ENCODE data around the gene CDH18. TPM values are rescaled to one million over a fixed set of nuclear protein-coding genes. Genes with fewer than 3 reads are reported as not detected.

Gene CDH18
- total RNA-seq, 1 donor from 2014 or later: 10.0 TPM

DNA sequence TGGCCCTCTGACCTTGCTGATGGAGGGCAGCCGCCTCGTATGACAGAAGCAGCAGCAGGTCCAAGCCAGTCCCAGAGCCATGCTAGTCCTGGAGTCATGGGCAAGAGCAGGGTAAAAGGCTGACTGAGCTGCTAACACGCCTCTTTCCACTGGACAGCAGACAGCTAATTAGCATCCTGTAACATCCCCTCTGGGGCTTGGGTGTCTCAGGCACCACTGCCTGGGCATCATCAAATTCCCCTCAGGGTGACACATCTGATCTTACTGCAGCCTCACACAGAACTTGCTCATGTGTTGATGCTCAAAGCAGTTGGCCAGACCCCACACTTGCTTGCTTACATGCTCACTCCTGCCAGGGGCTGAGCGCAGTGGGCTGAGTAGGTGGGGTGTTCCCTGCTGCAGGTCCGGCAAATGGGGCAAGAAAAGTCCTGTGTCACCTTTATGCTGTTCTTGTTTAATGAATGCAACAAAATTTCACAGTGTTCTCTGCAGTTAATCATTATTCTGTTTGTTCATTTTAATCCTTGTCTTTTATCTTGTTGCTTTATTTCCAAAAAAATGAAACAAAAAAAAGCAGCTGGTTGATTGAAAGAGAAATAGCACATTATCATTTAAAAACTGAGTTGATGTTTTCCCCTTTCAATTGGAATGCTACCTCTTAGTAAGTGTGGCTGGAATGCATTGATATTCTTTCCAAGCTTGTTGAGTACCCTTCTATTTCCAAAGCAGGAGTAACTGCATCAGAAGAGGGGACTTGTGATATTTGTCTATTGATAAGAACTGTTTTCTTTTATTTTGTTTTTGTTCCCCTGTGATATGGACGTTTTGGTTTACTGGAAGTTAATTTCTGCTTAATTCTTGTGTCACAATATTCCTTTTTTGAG, 254.1 kb downstream of the CDH18 start:
- DNase-seq: no peak

DNA sequence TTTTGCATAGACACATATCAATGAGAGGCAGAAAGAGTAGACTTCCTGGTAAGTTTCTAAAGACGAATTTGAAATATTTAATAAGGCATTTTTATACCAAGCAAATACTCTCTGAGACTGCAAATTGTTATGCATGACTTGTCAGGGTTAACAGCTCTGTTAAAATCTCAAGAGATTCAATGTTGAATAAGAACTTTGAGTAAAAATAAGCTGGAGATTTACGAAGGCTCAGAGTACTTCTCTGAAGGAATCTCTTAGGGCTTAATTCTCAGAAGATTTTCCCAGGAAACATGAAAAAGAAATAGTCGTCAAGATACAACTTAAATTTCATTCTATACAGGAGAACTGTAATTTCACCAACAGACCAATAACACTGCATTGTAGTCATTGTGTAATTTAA, 259.4 kb downstream of the CDH18 start:
- no peak for DNase-seq

DNA sequence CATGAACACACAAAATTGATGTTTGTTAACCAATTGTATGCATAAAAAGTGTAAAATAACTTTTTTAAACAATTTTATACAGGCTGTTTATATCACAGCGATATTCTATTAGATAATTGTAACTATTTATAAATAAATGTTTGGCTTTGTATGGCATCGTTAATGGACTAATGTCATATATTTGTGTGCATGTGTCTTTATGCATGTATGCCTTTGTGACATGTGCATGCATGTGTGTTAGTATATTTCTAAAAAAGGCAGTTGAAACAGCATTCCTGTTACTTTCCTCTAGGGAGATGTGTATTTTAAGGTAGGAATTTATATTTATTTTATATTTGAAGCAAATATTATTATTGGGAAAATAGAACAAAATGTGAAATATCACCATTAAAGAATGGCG, 268.9 kb downstream of the CDH18 start:
- DNase-seq: no peak

DNA sequence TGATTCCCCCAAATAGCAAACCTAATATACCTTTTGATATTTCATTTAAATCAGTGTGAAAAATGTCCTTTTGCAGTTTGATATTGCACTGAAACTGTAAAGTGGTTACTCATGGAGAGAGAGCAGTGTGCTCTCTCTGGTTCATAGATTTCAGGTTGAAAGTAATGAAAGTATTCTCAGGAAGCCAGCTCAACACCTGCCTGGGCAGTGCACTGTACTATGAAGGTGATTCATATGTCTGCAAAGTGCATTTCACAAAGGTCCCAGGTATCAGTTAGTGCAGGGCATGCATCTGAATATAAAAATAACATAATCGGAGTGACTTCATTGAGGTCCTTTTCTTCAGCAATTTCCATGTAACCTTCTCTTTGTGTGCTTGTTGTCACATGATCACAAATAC, 274.3 kb downstream of the CDH18 start:
- DNase-seq: no peak

DNA sequence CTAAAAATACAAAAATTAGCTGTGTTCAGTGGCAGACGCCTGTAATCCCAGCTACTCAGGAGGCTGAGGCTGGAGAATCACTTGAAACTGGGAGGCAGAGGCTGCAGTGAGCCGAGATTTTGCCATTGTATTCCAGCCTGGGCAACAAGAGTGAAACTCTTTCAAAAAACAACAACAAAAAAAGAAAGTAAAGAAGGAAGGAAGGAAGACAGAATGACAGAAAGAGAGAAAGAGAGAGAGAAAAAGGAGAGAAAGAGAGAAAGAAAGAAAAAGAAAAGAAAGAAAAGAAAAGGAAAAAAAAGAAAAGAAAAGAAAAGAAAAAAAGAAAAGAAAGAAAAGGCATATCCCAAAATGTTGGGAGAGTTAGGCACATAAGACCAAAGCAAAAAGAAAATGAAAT, 278.6 kb downstream of the CDH18 start:
- no peak for DNase-seq

DNA sequence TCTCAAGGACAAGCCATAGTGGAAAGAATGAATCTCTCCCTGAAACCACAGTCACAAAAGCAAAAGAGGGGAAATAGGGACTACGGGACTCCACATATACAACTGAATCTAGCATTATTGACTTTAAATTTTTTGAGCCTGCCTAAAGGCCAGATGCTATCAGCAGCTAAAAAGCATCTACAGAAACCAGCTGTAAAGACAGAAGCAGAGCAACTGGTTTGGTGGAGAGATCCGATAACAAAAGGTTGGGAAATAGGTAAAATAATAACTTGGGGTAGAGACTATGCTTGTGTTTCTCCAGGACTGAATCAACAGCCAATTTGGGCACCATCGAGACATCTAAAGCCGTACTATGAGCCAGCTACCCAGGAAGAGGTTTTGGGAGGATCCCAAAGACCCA, 281.2 kb downstream of the CDH18 start:
- DNase-seq: no peak

DNA sequence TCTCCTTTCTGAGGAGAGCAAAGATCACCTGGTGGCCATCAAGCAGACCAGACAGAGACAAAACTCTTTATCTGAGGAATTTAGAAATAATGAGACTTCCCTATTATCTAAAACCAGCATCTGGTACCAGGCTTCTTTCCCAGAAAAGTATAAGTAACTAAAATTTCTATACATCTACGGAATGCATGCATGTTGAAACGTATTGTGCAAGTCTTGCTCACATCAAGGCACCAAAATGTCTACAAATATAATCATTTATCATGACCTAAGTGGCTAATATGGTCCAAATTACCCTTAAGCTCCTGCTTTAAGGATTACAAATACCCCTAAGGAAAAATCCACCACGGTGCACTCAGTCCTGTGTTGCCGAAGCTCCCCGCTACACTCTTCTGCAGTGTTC, 286.3 kb downstream of the CDH18 start:
- DNase-seq: no peak

DNA sequence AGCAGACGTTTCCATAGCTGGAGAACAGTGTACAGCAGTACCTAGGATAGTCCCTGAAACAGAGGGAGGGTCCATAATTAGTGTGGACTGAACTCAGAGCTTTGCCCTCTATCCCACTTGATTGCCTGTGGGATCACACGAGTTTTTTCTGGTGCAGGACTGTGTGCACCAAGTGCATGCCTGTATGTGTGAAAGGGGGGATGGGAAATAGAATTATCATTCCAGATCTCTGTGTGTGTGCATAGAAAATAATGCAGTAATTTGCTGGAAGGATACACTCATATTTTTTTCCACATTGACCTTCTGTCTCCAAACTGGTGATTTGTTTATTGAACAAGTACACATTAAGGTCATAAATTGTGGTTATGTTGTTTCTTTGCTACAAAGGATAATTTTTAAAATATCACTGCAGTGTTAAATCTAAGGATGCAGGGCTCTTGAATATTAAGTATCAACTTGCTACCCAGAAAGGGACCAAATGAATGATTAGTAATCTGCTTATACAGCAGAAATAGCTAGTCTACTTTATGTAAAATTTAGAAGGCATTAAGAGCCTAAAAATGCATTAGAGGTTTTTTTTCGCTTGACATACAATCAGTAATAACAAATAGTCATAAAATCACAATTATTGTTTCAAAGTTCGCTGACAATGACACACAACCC, 292.9 kb downstream of the CDH18 start:
- DNase-seq: no peak

DNA sequence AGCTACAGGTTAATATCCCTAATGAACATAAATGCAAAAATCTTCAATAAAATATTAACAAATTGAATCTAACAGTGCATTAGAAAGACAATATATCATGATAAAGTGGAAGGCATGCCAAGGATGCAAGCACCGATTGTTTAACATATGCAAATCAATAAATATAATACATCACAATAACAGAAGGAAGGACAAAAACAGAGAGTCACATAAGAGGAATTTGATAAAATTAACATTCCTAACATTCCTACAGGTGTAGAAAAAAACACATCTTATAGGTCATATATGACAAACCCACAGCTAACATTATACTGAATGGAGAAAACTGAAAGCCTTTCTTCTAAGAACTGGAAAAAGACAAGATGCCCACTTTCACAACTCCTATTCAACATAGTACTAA, 297.0 kb downstream of the CDH18 start:
- no peak for DNase-seq

DNA sequence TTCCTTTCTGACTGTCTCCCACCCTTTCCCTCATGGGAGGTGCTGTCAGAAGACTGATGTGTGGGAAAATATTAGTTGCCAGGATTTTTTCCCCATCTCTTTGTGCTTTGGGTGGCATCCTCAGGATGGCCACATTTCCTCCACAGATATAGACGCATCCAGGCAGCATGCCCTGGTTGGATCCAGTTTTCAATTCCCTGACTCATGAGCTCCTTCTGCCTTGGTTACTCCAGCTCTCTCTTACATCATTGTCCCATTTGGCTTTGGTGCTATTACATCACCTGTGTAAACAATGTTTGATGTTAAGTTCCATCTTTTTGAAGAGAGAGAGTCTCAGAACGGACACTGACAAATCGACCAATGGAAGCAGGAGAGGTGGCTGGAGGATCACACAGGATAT, 302.5 kb downstream of the CDH18 start:
- no peak for DNase-seq

DNA sequence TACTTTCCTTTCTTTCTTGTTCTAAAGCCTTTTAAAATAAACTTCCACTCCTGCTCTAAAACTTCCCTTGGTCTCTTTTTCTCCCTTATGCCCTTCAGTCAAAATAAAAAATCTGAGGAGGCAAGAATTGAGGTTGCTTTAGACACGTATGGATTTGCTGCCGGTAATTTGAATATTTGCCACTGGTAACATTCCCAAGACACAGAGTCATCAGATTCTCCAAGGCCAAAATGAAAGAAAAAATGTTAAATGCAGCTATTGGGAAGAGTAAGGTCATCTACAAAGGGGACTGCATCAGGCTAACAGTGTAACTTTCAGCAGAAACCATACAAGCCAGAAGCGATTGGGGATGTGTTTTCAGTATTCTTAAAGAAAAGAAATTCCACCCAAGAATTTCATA, 311.1 kb downstream of the CDH18 start:
- DNase-seq: no peak

DNA sequence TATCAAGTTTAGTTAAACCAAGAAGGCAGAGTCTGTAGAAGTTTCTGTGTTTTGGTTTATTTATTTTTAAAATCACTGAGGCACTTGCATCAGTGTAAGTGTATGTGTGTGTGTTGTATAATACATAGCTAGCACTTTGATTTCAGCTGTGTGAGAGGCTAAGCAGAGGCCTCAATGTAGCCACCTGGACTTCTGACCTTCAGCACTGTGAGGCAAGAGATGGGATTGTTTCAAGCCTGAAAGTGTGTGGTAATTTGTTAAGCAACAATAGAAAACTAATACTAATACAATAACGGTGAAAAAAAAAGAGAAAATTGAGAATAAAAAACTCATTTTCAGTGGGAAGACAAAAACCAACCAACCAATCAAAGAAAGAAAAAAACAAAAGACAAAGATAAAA, 327.3 kb downstream of the CDH18 start:
- no peak for DNase-seq

DNA sequence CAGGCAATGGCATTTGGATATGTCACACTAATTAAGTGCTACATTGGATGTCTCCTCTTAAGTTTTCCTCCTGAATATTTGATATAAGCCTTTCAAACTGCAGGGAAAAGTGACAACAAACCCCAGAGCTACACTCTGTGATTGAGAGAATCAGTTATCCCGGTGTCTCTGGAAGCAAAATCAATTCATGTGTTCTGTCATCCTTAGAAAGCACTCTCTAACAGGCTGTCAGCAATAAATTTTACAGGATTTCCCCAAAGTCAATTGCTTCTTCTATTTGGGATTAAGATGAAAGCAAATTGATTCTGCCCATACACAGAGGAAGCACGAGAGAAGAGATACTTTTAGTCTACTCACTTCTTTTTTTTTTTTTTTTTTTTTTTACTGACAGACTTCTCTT, 332.4 kb downstream of the CDH18 start:
- no peak for DNase-seq

DNA sequence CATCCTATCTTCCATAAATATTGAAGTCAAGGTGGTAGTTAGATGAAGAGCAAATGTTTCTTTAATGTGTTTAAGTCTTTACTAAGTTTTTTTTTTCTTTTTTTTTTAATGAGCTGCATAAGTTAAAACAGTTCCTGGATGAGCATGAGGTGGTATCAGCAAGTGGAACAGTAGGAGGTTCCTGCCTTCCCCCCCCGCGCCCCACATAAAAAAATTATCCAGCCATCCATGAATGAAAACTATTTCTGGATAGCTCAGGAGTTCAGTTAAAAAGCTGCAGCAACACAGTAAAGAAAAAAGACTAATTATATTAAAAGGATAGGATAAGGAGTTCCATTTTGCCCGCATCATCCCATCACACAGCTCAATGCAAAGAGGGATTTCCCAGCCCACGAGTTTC, 349.5 kb downstream of the CDH18 start:
- no peak for DNase-seq

DNA sequence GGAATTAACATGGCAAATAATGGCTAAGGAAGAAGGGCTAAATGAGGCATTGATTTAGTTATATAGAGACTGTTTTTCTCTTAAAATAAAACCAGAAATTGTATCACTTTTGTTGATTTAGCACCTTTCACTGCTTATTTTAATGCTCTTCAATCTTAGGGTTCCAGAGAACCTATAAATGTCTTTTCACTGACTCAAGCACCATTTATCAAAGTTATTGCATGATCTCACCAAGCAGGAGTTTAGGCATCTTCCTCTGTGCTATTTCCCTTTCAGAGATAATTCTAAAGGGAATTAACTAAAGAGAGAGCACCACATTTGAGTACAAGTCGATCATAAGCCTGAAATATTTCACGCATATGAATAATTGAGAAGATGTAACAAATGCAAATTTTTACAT, 357.1 kb downstream of the CDH18 start:
- DNase-seq: no peak

DNA sequence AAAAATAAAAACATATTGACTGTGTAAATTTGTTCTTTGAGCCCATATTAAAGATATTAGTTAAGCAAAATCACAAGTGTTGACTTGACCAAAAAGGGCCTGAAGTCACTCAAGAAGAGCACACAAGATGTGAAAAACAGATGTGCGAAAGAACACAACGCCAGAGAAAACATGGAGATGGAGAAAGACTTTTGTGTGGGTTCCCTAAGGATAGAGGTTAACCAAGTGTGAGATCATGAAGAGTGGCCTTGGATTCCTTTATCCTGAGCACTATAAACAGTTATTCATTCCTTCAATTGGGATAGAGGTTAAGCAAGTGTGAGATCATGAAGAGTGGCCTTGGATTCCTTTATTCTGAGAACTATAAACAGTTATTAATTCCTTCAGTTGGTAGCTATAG, 361.8 kb downstream of the CDH18 start:
- no peak for DNase-seq

DNA sequence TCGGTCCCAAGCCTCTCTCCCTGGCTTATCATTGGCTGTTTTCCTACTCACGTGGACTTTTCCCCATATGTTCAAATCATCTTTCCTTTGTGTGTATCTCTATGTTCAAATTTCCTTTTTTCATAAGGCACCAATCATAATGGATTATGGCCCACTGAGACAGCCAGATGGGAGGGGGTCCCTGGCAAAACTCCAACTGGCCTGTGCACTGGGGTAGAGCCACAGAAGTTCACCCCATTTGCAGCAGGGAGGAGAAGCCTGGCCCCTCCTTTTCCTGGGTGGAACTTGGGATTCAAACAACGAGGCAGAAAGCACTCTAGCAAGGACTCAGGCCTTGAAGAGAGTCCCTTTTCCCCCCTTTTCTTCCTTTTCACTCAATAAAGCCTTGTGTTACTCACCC, 362.4 kb downstream of the CDH18 start:
- no peak for DNase-seq

DNA sequence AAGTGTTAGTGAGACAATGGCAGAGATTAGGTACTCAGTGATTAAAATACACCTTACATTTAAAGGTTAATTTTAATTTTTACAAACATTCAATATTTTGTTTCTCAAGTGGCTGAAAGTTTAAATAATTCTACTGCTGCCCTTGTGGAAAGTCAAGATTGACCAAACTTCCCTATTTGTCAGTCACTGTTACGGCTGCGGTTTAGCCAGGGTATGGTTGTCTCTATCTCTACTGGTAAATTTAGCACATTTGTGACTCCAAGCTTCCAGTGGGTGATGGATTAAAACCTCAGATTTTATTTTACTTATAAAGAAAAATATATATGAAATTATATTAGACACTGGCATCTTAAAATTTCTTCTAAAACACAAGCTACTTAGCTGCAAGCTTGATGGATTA, 368.4 kb downstream of the CDH18 start:
- DNase-seq: no peak

DNA sequence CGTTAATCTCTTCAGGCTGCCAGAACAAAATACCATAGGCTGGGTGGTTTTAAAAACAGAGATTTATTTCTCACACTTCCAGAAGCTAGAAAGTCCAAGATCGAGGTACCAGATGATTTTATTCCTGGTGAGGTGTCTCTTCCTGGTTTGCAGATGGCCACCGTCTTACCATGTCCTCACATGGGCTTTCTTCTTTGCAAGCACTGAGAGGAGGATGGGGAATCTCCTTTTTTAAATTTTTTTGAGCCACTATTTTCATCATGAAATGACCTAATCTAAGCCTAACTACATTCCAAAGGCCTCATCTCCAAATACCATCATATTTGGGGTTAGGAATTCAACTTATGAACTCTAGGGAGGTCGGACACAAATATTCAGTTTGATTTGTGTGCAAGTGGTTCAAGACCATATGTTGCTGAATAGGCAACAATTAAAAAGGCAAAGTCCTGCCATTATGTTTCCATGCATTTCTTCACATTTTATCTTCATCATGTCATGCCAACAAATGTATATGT, 371.2 kb downstream of the CDH18 start:
- no peak for DNase-seq

DNA sequence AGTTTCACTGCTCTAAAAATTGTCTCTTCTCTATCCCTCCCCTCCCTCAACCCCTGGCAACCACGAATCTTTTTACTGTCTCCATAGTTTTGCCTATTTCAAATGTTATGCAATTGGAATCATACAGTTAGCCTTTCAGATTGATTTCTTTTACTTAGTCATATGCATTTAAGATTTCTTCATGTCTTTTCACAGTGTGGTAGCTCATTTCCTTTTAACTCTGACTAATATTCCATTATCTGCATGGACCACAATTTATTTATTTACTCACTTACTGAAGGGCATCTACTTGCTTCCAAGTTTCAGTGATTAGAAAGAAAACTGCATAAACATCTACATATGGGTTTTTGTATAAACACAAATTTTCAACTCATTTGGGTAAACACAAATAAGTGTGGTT, 372.3 kb downstream of the CDH18 start:
- DNase-seq: no peak

DNA sequence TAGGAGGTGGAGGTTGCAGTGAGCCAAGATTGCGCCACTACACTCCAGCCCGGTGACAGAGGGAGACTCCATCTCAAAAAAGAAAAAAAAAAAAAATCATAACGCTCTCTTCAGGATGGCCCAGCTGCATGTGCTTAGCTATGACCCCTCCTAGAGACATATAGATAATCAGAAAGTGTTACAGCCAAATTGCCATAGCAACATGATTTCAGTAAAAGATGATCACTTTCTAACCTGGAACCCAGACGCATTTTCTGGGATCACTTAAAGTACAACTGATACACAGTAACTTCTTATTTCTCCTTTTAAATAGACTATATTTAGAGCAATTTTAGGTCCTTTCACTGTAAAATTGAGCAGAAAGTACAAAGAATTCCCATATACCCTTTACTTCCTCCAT, 372.9 kb downstream of the CDH18 start:
- DNase-seq: no peak

DNA sequence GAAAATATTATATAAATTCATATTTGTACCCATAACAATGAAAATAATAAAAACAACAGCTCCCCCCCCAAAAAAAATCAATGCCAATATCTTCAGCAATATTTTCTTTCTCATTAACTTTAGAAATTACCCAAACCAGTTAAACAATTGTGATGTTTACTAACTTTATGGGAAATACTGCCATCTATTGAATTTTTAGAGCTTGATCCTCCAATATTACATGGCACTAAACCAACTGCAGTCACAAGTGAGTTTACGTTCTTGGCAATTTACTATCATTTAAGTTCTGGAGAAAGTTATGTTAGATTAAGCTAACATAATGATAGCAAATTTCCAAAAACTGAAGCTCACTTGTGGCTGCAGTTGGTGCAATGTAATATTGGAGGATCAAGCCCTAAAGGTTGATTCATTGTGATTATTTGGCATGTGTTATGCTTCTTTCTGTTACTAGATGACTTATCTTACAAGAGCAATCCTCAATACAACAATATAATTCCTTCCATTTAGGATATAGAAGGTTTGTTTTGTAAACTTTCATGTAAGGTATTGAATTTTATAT, 379.5 kb downstream of the CDH18 start:
- no peak for DNase-seq

DNA sequence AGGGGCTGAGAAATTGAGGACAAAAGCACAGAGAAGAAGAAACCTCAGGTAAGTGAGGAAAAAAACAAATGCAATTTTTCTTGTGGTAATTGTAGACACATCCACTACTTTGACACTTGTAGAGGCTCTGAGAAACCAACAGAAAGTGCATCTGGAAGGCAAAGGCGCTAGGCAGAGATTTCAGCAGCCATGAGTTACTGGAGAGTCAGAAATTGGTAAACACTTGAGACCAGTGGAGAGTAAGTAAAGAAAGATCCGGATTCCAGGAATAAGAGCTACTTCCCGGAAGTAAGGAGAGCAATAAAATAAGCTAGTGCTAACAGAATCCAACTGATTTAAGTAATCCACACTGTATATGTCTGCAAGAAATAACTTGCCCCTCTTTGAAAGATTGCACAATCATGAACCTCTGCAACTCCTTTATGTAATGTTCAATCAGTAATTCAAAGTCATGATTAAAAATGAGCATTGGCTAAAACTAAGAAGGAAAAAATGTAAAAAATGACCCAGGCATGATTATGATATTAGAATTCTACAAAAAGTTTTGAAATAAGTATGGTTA, 382.1 kb downstream of the CDH18 start:
- DNase-seq: no peak

Data from occipital lobe (tissue), 2 donors.